GM18951 (cell line): ENCODE data around the gene ACSL5.
"Not testable (repeated sequence)": the region's sequence is repeated elsewhere in the genome, so short reads cannot be mapped to it uniquely, and the experiment has no call there.

ENCODE experiments used
- POLR2A ChIP-seq: IDR thresholded peaks from 4 replicates; pipeline ENCODE4 v1.6.1; 2011; ENCODE audit warnings: mild to moderate bottlenecking; ENCODE audit not compliant: insufficient read length, insufficient read depth; ENCODE audit errors: extremely low read depth
- in situ Hi-C: fragments of 300-500 bp; cut with MboI; formaldehyde crosslinking; loops from one replicate; pipeline ENCODE4 v1.12.0; 2022; ENCODE audit warnings: low sequenced_read_pairs, mixed read lengths, inconsistent platforms; ENCODE audit not compliant: unreplicated experiment

ACSL5 gene

DNA sequence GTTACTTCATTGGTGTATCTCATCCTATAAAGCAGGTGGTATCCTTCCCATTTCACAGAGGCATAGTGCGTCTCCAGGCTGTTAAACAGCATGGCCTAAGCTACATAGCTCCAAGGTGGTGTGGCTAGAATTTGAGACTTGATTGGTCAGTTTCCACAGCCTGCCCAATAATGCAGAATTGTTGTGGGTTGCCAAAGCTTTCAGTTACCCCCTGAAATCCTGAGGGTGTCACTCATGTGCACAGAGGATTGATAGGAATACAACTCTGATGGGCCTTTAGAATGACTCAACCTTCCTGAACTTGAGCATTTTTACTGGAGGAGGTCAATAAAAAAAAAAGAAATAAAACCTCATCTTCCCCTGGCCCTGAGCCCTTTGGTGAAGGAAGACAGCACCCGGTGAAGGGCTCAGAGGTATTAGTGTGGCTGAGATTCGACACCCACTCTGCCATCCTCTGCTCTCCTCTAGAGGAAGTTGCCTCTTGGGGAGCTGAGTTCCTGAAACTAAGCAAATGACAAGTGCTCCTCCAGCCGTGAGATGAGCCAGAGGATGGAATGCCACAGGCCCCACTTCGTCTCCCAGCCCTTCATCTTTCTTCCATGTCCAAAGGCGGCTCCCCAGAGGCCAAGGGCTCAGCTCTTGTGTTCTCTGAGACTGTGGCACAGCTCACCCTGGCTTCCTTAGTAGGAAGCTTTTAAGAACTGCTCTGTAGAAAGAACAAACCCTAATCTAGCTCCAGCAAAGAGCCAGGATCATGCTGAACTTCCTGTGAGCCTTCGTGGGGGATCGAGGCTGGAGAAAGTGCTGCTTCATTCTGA lies 1.0 kb downstream of the ACSL5 start:
- in situ Hi-C loops = no loop called here
- peak; percentile 41 for TF ChIP-seq POLR2A

DNA sequence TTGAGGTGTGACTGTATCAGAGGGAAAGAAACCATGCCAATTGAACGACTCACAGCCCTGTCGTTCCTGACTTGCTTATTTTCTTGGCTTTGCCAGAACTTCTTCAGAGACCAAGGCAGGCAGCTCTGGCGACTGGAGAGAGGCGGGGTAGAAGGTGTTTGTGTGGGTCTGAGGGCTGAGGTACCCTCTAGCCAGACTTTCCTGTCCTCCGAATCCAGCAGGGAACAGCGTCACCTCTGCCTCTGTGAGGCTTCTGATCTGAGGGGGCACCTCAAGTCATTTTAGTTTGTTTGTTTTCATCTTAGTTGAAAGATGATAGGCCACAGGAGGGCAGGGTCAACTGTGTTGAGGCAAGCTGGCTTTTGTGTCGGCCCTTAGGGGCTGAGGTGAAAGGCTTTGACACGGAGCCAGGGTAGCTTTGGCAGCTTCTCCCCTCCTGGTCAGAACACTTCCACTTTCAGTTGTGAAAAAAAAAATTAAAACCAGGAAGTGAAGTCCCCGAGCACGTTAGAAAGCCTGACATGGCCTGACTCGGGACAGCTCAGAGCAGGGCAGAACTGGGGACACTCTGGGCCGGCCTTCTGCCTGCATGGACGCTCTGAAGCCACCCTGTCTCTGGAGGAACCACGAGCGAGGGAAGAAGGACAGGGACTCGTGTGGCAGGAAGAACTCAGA lies 1.9 kb downstream of the ACSL5 start:
- peak; percentile 78 for TF ChIP-seq POLR2A
- in situ Hi-C loops = no loop called here

DNA sequence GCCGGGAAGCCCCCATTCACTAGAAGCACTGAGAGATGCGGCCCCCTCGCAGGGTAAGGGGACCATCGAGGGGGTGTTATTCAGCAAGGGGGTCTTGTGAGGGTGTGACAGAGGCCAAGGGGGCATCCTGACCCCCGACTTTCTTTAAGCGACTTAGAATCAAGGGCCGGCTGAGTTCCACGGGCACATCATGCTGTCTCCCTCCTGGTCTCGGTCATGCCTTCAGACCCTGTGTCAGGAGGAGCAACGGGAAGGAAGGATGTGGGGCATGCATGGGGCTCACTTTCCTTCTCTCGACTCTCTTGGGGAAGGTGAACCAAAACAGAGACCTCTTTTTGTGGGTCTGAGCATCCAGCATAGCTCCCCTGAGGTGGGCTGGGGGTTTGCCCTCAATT lies 2.5 kb downstream of the ACSL5 start:
- TF ChIP-seq POLR2A = no peak
- in situ Hi-C loops = no loop called here

DNA sequence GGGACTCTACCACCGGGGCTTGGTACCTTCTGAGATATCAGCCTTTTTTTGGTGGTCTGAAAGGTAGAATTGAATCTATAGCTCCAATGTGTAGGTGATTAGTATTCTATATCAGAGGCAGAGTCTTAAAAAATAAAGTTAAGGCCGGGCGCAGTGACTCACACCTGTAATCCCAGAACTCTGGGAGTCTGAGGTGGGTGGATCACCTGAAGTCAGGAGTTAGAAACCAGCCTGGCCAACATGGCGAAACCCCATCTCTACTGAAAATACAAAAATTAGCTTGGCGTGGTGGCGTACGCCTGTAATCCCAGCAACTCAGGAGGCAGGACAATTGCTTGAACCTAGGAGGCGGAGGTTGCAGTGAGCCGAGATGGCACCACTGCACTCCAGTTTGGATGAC lies 3.2 kb downstream of the ACSL5 start:
- in situ Hi-C loops = not testable (repeated sequence)

DNA sequence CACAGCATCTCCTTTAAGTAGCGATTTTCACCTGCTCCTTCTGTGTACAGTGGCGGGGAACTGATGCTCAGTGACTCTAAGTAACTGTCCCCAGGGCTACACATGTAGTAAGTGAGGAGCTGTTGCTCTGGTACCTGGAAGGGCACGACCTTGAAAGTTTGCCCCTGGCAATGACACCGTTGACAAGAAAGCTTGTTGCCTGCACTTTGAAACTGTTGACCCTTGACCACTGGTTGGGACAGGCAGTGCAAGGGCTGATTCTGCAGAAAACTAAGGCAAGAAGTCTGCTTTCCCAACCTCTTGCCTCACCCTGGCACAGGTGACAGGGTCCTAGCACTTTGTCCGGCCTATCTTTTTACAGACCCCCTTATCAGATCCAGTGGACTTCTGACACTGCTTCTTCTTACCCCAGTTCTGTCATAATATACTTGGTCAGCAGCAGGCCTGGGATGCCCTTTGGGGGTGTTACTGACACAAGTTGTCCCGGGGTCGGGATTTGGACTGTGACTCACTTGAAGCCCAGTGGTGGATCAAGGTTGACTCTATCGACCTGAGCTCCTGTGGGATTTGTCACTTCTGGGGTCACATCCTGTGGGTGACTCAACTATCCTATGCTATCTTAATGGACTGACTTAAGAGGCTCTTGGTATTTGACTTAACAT lies 5.8 kb downstream of the ACSL5 start:
- no peak for TF ChIP-seq POLR2A
- in situ Hi-C loops = no loop called here

DNA sequence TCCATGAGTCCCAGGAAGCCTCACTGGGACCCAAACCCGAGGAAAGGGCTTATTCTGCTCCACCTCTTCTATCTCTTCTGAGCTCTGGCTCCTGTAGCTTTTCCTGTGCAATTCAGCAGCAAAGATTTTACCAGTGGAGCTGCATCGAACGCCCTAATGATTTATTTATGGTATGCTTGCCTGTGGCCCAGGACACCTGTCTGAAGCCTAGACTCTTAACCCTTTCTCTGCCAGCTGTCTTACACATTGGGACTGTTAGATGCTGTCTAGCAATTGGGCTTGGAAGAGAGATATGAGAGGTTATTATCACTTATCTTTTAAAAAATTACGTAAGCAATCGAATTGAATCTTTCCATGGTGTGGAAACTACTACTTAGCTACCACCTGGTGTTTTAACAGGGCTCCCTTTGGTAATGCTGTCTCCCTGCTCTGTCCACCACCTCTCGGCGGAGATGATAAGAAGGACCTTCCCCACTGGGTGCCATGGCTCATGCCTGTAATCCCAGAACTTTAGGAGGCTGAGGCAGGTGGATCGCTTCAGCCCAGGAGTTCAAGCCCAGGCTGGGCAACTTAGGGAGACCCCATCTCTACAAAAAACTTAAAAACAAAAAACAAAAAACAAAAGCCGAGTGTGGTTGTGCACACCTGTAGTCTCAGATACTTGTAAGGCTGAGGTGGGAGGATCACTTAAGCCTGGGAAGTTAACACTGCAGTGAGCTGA lies 8.8 kb downstream of the ACSL5 start:
- in situ Hi-C loops = no loop called here
- no peak for TF ChIP-seq POLR2A

DNA sequence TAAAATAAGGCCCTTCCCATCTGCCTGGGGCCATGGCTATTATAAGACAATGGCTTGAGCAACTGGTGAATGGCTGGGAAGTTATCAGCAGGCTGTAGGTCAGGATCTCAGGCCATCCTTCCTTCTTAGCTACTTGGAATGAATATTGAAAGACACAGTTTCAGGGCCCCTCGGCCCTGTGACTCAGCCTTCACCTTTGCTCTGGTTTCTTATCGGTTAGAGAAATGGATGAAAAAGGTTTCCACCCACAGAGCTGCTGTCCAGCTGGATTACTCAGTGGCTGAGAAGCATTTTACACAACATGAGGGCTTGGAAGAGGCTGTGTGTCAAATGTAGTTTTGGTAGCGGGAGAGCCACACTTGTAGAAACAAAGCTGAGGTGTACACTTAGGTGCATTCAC lies 9.4 kb downstream of the ACSL5 start:
- in situ Hi-C loops = no loop called here
- no peak for TF ChIP-seq POLR2A

DNA sequence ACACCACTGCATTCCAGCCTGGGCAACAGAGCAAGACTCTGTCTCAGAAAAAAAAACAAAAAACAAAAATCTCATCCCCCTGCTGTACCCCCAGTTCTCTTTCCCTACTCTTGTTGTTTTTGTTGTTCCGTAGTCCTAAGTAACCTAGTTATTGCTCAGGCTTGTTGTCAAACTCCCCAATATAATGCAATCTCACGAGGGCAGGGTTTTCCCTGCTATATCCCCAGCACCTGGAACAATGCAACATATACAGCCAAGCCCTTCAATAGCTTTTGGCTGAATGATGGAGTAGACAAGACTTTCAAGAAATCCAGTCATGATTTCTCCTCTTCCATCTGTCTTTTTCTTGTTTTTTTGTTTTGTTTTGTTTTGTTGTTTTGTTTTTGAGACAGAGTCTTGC lies 10.2 kb downstream of the ACSL5 start:
- no peak for TF ChIP-seq POLR2A
- in situ Hi-C loops = no loop called here

DNA sequence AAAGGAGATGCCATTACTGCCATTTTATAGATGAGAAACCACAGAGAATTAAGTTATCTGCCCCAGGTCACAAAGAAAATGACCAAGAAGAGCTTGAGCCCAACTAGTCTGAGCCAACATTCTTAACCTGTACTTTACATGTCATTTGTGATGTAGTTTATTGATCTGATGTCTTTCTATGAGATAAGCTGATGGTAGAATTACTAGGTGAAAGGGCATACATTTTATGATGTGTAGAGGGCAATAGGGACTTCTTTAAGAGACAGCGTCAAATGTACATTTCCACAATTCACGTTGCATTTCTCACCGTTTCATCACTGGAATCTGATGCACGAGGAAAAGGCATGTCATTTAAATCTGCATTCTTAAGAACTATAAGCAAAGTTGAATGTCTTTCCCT lies 11.3 kb downstream of the ACSL5 start:
- TF ChIP-seq POLR2A = no peak
- in situ Hi-C loops = no loop called here

DNA sequence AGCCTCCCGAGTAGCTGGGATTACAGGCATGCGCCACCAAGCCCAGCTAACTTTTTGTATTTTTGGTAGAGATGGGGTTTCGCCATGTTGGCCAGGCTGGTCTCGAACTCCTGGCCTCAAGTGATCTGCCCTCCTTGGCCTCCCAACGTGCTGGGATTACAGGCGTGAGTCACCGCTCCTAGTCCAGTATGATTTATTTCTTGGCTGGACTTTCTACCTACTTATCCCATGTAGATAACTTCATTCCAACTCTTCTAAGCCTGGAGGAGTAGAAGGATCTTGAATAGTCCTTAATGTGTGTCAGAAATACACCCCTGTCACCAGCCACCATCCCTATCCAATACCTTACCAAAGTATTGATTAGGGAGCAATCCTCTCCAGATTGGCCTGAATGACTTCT lies 14.1 kb downstream of the ACSL5 start:
- in situ Hi-C loops = not testable (repeated sequence)

DNA sequence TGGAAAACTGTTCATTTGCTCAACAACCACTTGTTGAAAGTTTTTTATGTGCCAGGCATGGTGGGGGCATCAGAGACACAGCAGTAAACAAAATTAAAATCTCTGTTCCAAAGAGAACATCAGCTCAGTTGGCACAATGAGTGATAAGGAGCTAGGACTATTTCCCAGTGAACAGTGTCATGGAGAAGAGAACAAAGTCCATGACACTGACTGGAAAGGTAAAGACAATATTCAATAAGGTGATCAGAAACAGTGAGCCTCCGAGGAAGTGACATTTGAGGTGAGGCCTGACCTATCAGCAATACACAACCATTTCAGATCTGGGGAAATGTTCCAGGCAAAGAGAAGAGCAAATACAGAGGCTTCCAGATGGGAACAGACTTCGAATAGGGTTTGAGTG lies 14.6 kb downstream of the ACSL5 start:
- in situ Hi-C loops = no loop called here

DNA sequence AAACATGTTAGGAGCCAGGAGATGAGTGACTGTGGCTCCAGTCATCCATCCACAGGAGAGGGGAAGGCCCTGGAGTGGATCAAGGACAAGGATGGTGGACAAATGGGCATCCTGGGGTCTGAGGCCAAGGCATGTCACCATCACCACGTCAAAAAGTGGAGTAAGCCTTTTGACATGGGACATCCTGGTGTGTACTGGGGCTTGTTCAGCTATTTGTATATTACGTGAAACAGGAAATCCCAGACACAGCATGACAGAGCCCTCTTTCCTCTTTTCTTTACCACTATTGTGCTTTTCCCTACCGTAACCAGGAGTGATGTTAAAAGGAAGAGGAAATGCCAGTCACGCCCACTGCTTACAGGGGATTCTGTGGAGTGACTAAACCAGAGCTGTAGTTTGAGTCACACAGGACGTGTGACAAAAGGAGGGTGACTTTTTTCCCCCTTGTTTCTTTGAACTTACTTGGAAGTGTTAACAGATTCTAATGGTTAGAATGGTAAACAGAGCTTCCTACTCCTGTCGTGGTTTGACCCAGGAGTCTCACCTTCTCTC lies 15.4 kb downstream of the ACSL5 start:
- in situ Hi-C loops = no loop called here
- no peak for TF ChIP-seq POLR2A

More for the DNA sequence above, 14.6 kb downstream of the ACSL5 start:
- TF ChIP-seq POLR2A = no peak

DNA sequence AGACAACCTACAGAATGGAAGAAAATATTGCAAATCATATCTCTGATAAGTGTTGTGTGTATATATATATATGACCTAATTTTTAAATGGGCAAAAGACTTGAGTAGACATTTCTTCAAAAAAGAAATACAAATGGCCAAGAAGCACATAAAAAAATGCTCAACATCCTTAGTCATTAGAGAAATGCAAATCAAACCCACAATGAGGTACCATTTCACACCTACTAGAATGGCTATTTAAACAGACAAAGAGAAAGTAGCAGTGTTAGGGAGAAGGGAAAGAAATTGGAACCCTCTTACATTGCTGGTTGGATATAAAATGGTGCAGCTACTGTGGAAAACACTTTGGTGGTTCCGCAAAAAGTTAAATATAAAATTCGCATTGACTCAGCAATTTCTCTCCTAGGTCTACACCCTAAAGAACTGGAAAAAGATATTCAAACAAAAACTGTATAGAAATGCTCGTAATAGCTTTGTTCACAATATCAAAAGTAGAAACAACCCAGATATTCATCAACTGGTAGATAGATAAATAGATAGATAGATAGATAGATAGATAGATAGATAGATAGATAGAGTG lies 16.3 kb downstream of the ACSL5 start:
- in situ Hi-C loops = no loop called here
- TF ChIP-seq POLR2A = no peak
